Ovary (tissue), 9 donors: ENCODE data around the gene CCBE1. TPM values are rescaled to one million over a fixed set of nuclear protein-coding genes. Genes with fewer than 3 reads are reported as not detected.
"Not testable (repeated sequence)": the region's sequence is repeated elsewhere in the genome, so short reads cannot be mapped to it uniquely, and the experiment has no call there.

Experiments used
- DNase-seq, 5 donors: peaks; one replicate each; pipeline ENCODE4 v3.0.0-alpha.2; 2019 to 2020
- H3K27ac ChIP-seq, 2 donors: fragments of 200-600 bp; one replicate each; pipeline versions ENCODE4 v1.5.1 to v1.8.0; 2019 to 2022
- H3K27me3 ChIP-seq: fragments of 200-600 bp; one replicate; pipeline ENCODE4 v1.8.0; 2022
- H3K36me3 ChIP-seq: fragments of 200-600 bp; sonication (generic); one replicate; pipeline ENCODE4 v1.5.1; 2019
- H3K4me1 ChIP-seq: one replicate; pipeline ENCODE4 v1.8.1; 2013; ENCODE audit warnings: mild to moderate bottlenecking, moderate library complexity; ENCODE audit not compliant: insufficient read depth
- H3K4me3 ChIP-seq: fragments of 200-600 bp; sonication (generic); one replicate; pipeline ENCODE4 v1.5.1; 2017
- H3K9me3 ChIP-seq, 2 donors: fragments of 200-600 bp in 1 of 2; sonication (generic) in 1 of 2; one replicate each; pipeline versions ENCODE4 v1.5.1 to v1.8.1; 2013 to 2019; ENCODE audit warnings: mild to moderate bottlenecking in 1 of 2, moderate library complexity in 1 of 2
- CTCF ChIP-seq, 3 donors: fragments of 450-650 bp in 2 of 3; fragments of 200-600 bp in 1 of 3; IDR thresholded peaks; one replicate each; pipeline versions ENCODE4 v1.5.1 to v1.8.0; 2016 to 2022; ENCODE audit warnings: antibody characterized with exemption in 3 of 3, mild to moderate bottlenecking in 1 of 3
- EP300 ChIP-seq: sonication (generic); formaldehyde crosslinking; IDR thresholded peaks from one replicate; pipeline ENCODE4 v1.6.1; 2017; ENCODE audit warnings: antibody characterized with exemption
- POLR2A ChIP-seq: fragments of 450-650 bp; IDR thresholded peaks from one replicate; pipeline ENCODE4 v1.6.1; 2017; ENCODE audit warnings: antibody characterized with exemption, mild to moderate bottlenecking, moderate library complexity
- WGBS, 3 donors: extraction: QIAGEN DNeasy Blood & Tissue Kit in 1 of 3; methylation state at CpG; one replicate each; pipeline versions ENCODE4 v1.1.5 to v1.1.7; 2013 to 2017; 5-methylcytosine and 5-hydroxymethylcytosine counted together
- intact Hi-C, 4 donors: fragments of 100-400 bp; cut with DNase I; formaldehyde crosslinking; loops; one replicate each; pipeline versions ENCODE4 v1.11.0 to v1.15.1; 2022 to 2023
- polyA plus RNA-seq, 2 donors: library from polyadenylated mRNA; stranded (reverse); fragments of 200-250 nt in 1 of 2; fragments of 350-450 nt in 1 of 2; fragmentation: Illumina TruSeq in 1 of 2; extraction: RNeasy Lipid Tissue Mini Kit (QIAGEN cat#74804) in 1 of 2; gene quantifications; one replicate each; pipeline ENCODE4 v1.2.3, GENCODE V29; 2013 to 2014
- total RNA-seq, 7 donors: library from RNA; depleted of rRNA in 2 of 7; stranded (reverse); fragments of >200 nt in 2 of 7; fragmentation: NEBNext Ultra II Directional in 3 of 7; extraction: Animal tissue kit (Norgen Biotek cat#: 25700) in 3 of 7; gene quantifications; one replicate each; pipeline versions ENCODE4 v1.1.0 to v1.2.4, GENCODE V29; 2016 to 2023
- donor health status: DM: no; HTN: no; CAD: no; lungs with moderate emphysema.
- donor health status: DM: no; HTN: no; CAD: no.
- donor health status: Bipolar disorder and iron deficiency.
- donor health status: DM: yes; HTN: yes; CAD: no.
- donor health status: DM: no; HTN: no; CAD: no.
- donor health status: DM: yes; HTN: yes; CAD: no.

Gene CCBE1
- total and polyA plus RNA-seq, 9 donors, result 15.9 to 109 (median 43.9) TPM

GRCh38 chr18:59651071-59651470, 46.2 kb downstream of the CCBE1 start:
- Histone ChIP-seq H3K27me3 (no peaks in the 10 kb centered on the region), H3K4me1 (peaks cover 6% of the 10 kb centered on the region), H3K9me3 (no peaks in the 10 kb centered on the region), H3K27ac (no peak overlapping the region), H3K36me3 (no peaks in the 10 kb centered on the region), H3K4me3 (no peak overlapping the region)
- TF ChIP-seq POLR2A, result no peak
- TF ChIP-seq EP300, result no peak
- no peak for TF ChIP-seq CTCF (IDR thresholded peaks at IDR 0.05)
- intact Hi-C loops, result no loop called here
- 86 to 97% (median 93%) methylated on average over 5 of the region's 5 CpGs for WGBS, 3 donors
- DNase-seq, result no peak

- no peaks in the 10 kb centered on the region for H3K9me3 ChIP-seq
- H3K36me3 ChIP-seq, result no peaks in the 10 kb centered on the region
- WGBS, 3 donors, result 79 to 87% (median 86%) methylated on average over 11 of the region's 11 CpGs
- no peak for DNase-seq
- no peak for TF ChIP-seq CTCF (IDR thresholded peaks at IDR 0.05)
- TF ChIP-seq POLR2A, result no peak
- TF ChIP-seq EP300, result no peak
- no peak overlapping the region for H3K4me3 ChIP-seq
- H3K27ac ChIP-seq, result no peak overlapping the region
- H3K4me1 ChIP-seq, result peaks cover 3% of the 10 kb centered on the region
- intact Hi-C loops, result no loop called here
- H3K27me3 ChIP-seq, result no peaks in the 10 kb centered on the region
Observed at GRCh38 chr18:59650266-59650820, 46.9 kb downstream of the CCBE1 start.

GRCh38 chr18:59649591-59649990, 47.6 kb downstream of the CCBE1 start:
- DNase-seq, result no peak
- Histone ChIP-seq H3K36me3 (no peaks in the 10 kb centered on the region), H3K4me3 (no peak overlapping the region), H3K27me3 (no peaks in the 10 kb centered on the region), H3K27ac (no peak overlapping the region), H3K4me1 (peaks cover 3% of the 10 kb centered on the region), H3K9me3 (no peaks in the 10 kb centered on the region)
- 83 to 94% (median 88%) methylated on average over 1 of the region's 1 CpG for WGBS, 3 donors
- intact Hi-C loops, result no loop called here
- no peak for TF ChIP-seq CTCF (IDR thresholded peaks at IDR 0.05)
- no peak for TF ChIP-seq EP300
- TF ChIP-seq POLR2A, result no peak

- intact Hi-C loops, H3K4me3 ChIP-seq, H3K9me3 ChIP-seq, H3K27ac ChIP-seq, H3K4me1 ChIP-seq, DNase-seq, H3K36me3 ChIP-seq, H3K27me3 ChIP-seq: not testable (repeated sequence)
- 94 to 97% (median 95%) methylated on average over 10 of the region's 10 CpGs for WGBS, 3 donors
Observed at GRCh38 chr18:59648469-59648868, 48.8 kb downstream of the CCBE1 start.

GRCh38 chr18:59646963-59647307, 50.3 kb downstream of the CCBE1 start:
- no peaks in the 10 kb centered on the region for H3K9me3 ChIP-seq
- 56 to 74% (median 73%) methylated on average over 2 of the region's 2 CpGs for WGBS, 3 donors
- no peak for TF ChIP-seq EP300
- TF ChIP-seq CTCF (IDR thresholded peaks at IDR 0.05), result no peak
- TF ChIP-seq POLR2A, result no peak
- H3K36me3 ChIP-seq, result no peaks in the 10 kb centered on the region
- intact Hi-C loops, result no loop called here
- no peak overlapping the region for H3K4me3 ChIP-seq
- DNase-seq, result no peak
- H3K27me3 ChIP-seq, result no peaks in the 10 kb centered on the region
- no peak overlapping the region for H3K27ac ChIP-seq
- peaks cover 3% of the 10 kb centered on the region for H3K4me1 ChIP-seq
